NK-92 (cell line): Measurements from ENCODE around the gene MBNL2.

Experiments
- DNase-seq: peaks from one replicate; lab custom pipeline; 2025; ENCODE audit not compliant: unreplicated experiment; lab: John Stamatoyannopoulos, UW

Gene MBNL2

GRCh38 chr13:97372936-97373335, 150.8 kb downstream of the MBNL2 start:
- no peak for DNase-seq

GRCh38 chr13:97373787-97374186, 151.7 kb downstream of the MBNL2 start:
- no peak for DNase-seq

- no peak for DNase-seq
Measured at GRCh38 chr13:97376981-97377380, 154.8 kb downstream of the MBNL2 start.

GRCh38 chr13:97379386-97379785, 157.3 kb downstream of the MBNL2 start:
- DNase-seq, result no peak

- DNase-seq, result no peak
Measured at GRCh38 chr13:97380696-97381095, 158.6 kb downstream of the MBNL2 start.

- DNase-seq, result no peak
Measured at GRCh38 chr13:97381189-97381588, 159.1 kb downstream of the MBNL2 start.

- DNase-seq, result no peak
Measured at GRCh38 chr13:97382276-97382675, 160.1 kb downstream of the MBNL2 start.

GRCh38 chr13:97384371-97384770, 162.2 kb downstream of the MBNL2 start:
- no peak for DNase-seq

- no peak for DNase-seq
Measured at GRCh38 chr13:97385146-97385545, 163.0 kb downstream of the MBNL2 start.

- no peak for DNase-seq
Measured at GRCh38 chr13:97385854-97386253, 163.7 kb downstream of the MBNL2 start.

- DNase-seq, result no peak
Measured at GRCh38 chr13:97386801-97387484, 164.8 kb downstream of the MBNL2 start.

- no peak for DNase-seq
Measured at GRCh38 chr13:97387485-97387839, 165.3 kb downstream of the MBNL2 start.

GRCh38 chr13:97387890-97388289, 165.8 kb downstream of the MBNL2 start:
- no peak for DNase-seq

GRCh38 chr13:97388373-97388772, 166.2 kb downstream of the MBNL2 start:
- DNase-seq, result no peak

- no peak for DNase-seq
Measured at GRCh38 chr13:97390941-97391600, 168.9 kb downstream of the MBNL2 start.

- no peak for DNase-seq
Measured at GRCh38 chr13:97392020-97392419, 169.9 kb downstream of the MBNL2 start.

GRCh38 chr13:97394542-97394941, 172.4 kb downstream of the MBNL2 start:
- no peak for DNase-seq

- DNase-seq, result no peak
Measured at GRCh38 chr13:97395447-97396136, 173.5 kb downstream of the MBNL2 start.

GRCh38 chr13:97397267-97397666, 175.1 kb downstream of the MBNL2 start:
- DNase-seq, result no peak

GRCh38 chr13:97401421-97401820, 179.3 kb downstream of the MBNL2 start:
- no peak for DNase-seq

GRCh38 chr13:97403893-97404750, 182.0 kb downstream of the MBNL2 start:
- DNase-seq, result no peak
